GM21786 (cell line): Measurements from ENCODE around the gene FOXP1.
"Not testable (repeated sequence)": the region's sequence is repeated elsewhere in the genome, so short reads cannot be mapped to it uniquely, and the experiment has no call there.

ENCODE experiments used
- ATAC-seq: cut with Tn5 transposase; IDR thresholded peaks from one replicate; pipeline ENCODE4 v1.9.1; 2021; ENCODE audit not compliant: unreplicated experiment

The FOXP1 gene

GRCh38 chr3:71029770-71030169 lies 553.8 kb downstream of the FOXP1 start:
- no peak for ATAC-seq

- ATAC-seq, result no peak
Observed at GRCh38 chr3:71028802-71029201, 554.7 kb downstream of the FOXP1 start.

GRCh38 chr3:71028184-71028583 lies 555.3 kb downstream of the FOXP1 start:
- ATAC-seq, result no peak

- no peak for ATAC-seq
Observed at GRCh38 chr3:71026634-71027578, 556.6 kb downstream of the FOXP1 start.

GRCh38 chr3:71025516-71025915 lies 558.0 kb downstream of the FOXP1 start:
- no peak for ATAC-seq

- no peak for ATAC-seq
Observed at GRCh38 chr3:71025010-71025409, 558.5 kb downstream of the FOXP1 start.

- ATAC-seq, result no peak
Observed at GRCh38 chr3:71022551-71023335, 560.8 kb downstream of the FOXP1 start.

- no peak for ATAC-seq
Observed at GRCh38 chr3:71018799-71019198, 564.7 kb downstream of the FOXP1 start.

- no peak for ATAC-seq
Observed at GRCh38 chr3:71016178-71016845, 567.2 kb downstream of the FOXP1 start.

- ATAC-seq, result not testable (repeated sequence)
Observed at GRCh38 chr3:71014616-71015015, 568.9 kb downstream of the FOXP1 start.

- ATAC-seq, result no peak
Observed at GRCh38 chr3:71012971-71013370, 570.6 kb downstream of the FOXP1 start.

- peak; percentile 73 for ATAC-seq
Observed at GRCh38 chr3:71011565-71012287, 571.8 kb downstream of the FOXP1 start.

- peak; percentile 54 for ATAC-seq
Observed at GRCh38 chr3:71010726-71011455, 572.6 kb downstream of the FOXP1 start.

GRCh38 chr3:71008350-71008935 lies 575.1 kb downstream of the FOXP1 start:
- no peak for ATAC-seq

- ATAC-seq, result no peak
Observed at GRCh38 chr3:71006810-71007785, 576.4 kb downstream of the FOXP1 start.

GRCh38 chr3:71005702-71006321 lies 577.7 kb downstream of the FOXP1 start:
- no peak for ATAC-seq

- ATAC-seq, result no peak
Observed at GRCh38 chr3:71003511-71003910, 580.0 kb downstream of the FOXP1 start.

GRCh38 chr3:71002298-71002697 lies 581.2 kb downstream of the FOXP1 start:
- ATAC-seq, result no peak
